Activated CD8-positive, alpha-beta memory T cell treated with anti-CD3 and anti-CD28 coated beads, Interleukin-2, amount 50 U/mL, for 24 hours (primary cell): Measurements from ENCODE around the gene RBBP8.
"Not testable (repeated sequence)": the region's sequence is repeated elsewhere in the genome, so short reads cannot be mapped to it uniquely, and the experiment has no call there.

ENCODE experiments used
- DNase-seq: peaks from one replicate; pipeline ENCODE4 v3.0.0-alpha.2; 2020; ENCODE audit errors: extremely low read depth

Gene RBBP8

GRCh38 chr18:22943847-22944246 lies 10.7 kb downstream of the RBBP8 start:
- no peak for DNase-seq

- DNase-seq: no peak
Measured at GRCh38 chr18:22946217-22946616, 13.1 kb downstream of the RBBP8 start.

- no peak for DNase-seq
Measured at GRCh38 chr18:22946846-22947245, 13.7 kb downstream of the RBBP8 start.

GRCh38 chr18:22951823-22952222 lies 18.7 kb downstream of the RBBP8 start:
- DNase-seq: no peak

GRCh38 chr18:22952525-22952924 lies 19.4 kb downstream of the RBBP8 start:
- no peak for DNase-seq

- not testable (repeated sequence) for DNase-seq
Measured at GRCh38 chr18:22953982-22954381, 20.9 kb downstream of the RBBP8 start.

- DNase-seq: no peak
Measured at GRCh38 chr18:22956226-22956625, 23.1 kb downstream of the RBBP8 start.

GRCh38 chr18:22961156-22961555 lies 28.0 kb downstream of the RBBP8 start:
- no peak for DNase-seq

GRCh38 chr18:22962004-22962403 lies 28.9 kb downstream of the RBBP8 start:
- no peak for DNase-seq

GRCh38 chr18:22964116-22964515 lies 31.0 kb downstream of the RBBP8 start:
- no peak for DNase-seq

- DNase-seq: no peak
Measured at GRCh38 chr18:22964722-22965121, 31.6 kb downstream of the RBBP8 start.

- no peak for DNase-seq
Measured at GRCh38 chr18:22971038-22971437, 37.9 kb downstream of the RBBP8 start.

GRCh38 chr18:22974001-22974400 lies 40.9 kb downstream of the RBBP8 start:
- DNase-seq: no peak

GRCh38 chr18:22974707-22975106 lies 41.6 kb downstream of the RBBP8 start:
- DNase-seq: no peak

- no peak for DNase-seq
Measured at GRCh38 chr18:22975508-22975907, 42.4 kb downstream of the RBBP8 start.

GRCh38 chr18:22977847-22978701 lies 44.9 kb downstream of the RBBP8 start:
- DNase-seq: no peak

GRCh38 chr18:22980394-22980793 lies 47.3 kb downstream of the RBBP8 start:
- DNase-seq: no peak

- DNase-seq: no peak
Measured at GRCh38 chr18:22981274-22982133, 48.4 kb downstream of the RBBP8 start.

- DNase-seq: no peak
Measured at GRCh38 chr18:22983175-22983574, 50.0 kb downstream of the RBBP8 start.

- DNase-seq: no peak
Measured at GRCh38 chr18:22985250-22985649, 52.1 kb downstream of the RBBP8 start.

GRCh38 chr18:22987547-22988189 lies 54.5 kb downstream of the RBBP8 start:
- DNase-seq: no peak

- no peak for DNase-seq
Measured at GRCh38 chr18:22988208-22988607, 55.1 kb downstream of the RBBP8 start.
